Osteocyte (in vitro differentiated cells): ENCODE data around the gene NISCH. TPM values are rescaled to one million over a fixed set of nuclear protein-coding genes. Genes with fewer than 3 reads are reported as not detected.

ENCODE experiments used
- DNase-seq: peaks from one replicate; pipeline ENCODE4 v3.0.0; 2021; ENCODE audit warnings: mixed read lengths; ENCODE audit not compliant: unreplicated experiment; ENCODE audit errors: extremely low spot score
- H3K27ac Mint-ChIP-seq: one replicate; pipeline ENCODE4 v1.8.0; 2021; ENCODE audit warnings: mild to moderate bottlenecking, mixed read lengths; ENCODE audit not compliant: unreplicated experiment
- H3K27me3 Mint-ChIP-seq: one replicate; pipeline ENCODE4 v1.8.0; 2021; ENCODE audit warnings: mixed read lengths; ENCODE audit not compliant: unreplicated experiment
- H3K36me3 Mint-ChIP-seq: one replicate; pipeline ENCODE4 v1.8.0; 2021; ENCODE audit warnings: mixed read lengths; ENCODE audit not compliant: unreplicated experiment
- H3K4me1 Mint-ChIP-seq: one replicate; pipeline ENCODE4 v1.8.0; 2021; ENCODE audit warnings: mixed read lengths; ENCODE audit not compliant: unreplicated experiment
- H3K4me3 Mint-ChIP-seq: one replicate; pipeline ENCODE4 v1.8.0; 2021; ENCODE audit warnings: mild to moderate bottlenecking, moderate library complexity, mixed read lengths; ENCODE audit not compliant: unreplicated experiment
- H3K9me3 Mint-ChIP-seq: one replicate; pipeline ENCODE4 v1.8.0; 2021; ENCODE audit warnings: mixed read lengths; ENCODE audit not compliant: unreplicated experiment
- CTCF ChIP-seq: fragments of 200-600 bp; sonication (generic); IDR thresholded peaks from 2 replicates; pipeline ENCODE4 v1.5.0; 2021; ENCODE audit warnings: antibody characterized with exemption, mild to moderate bottlenecking, moderate library complexity
- total RNA-seq: library from RNA; stranded (reverse); gene quantifications from 2 replicates; pipeline ENCODE4 v1.2.1, GENCODE V29; 2021

The NISCH gene
- total RNA-seq, 1 donor from 2014 or later: 138 TPM

DNA sequence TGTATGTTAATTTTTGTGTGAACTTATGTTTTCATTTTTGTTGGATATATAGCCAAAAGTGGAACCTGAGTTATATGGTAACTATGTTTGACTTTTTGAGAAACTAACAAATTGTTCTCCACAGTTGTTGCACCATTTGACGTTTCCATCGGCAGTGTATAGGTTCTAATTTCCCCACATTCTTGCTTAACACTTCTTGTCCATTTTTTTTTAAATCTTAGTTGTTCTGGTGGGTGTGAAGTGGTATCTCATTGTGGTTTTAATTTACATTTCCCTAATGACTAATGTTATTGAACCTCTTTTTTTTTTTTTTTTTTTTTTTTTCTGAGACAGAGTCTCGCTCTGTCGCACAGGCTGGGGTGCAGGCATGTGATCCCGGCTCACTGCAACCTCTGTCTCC lies 8.0 kb downstream of the NISCH start:
- TF ChIP-seq CTCF: no peak
- Mint-ChIP-seq H3K4me1 (peaks cover 14% of the 10 kb centered on the region), H3K27me3 (no peaks in the 10 kb centered on the region), H3K36me3 (peaks cover 29% of the 10 kb centered on the region), H3K9me3 (no peaks in the 10 kb centered on the region), H3K27ac (no peak overlapping the region), H3K4me3 (no peak overlapping the region)
- DNase-seq: no peak

- Mint-ChIP-seq H3K4me3 (no peak overlapping the region), H3K4me1 (peaks cover 14% of the 10 kb centered on the region), H3K9me3 (no peaks in the 10 kb centered on the region), H3K27ac (peak overlapping the region; percentile 64), H3K27me3 (no peaks in the 10 kb centered on the region), H3K36me3 (peaks cover 32% of the 10 kb centered on the region)
- TF ChIP-seq CTCF: no peak
- DNase-seq: no peak
These were observed 12.9 kb downstream of the NISCH start for GRCh38 chr3:52468336-52468735.

GRCh38 chr3:52469001-52469400 lies 13.6 kb downstream of the NISCH start:
- Mint-ChIP-seq H3K4me1 (peaks cover 14% of the 10 kb centered on the region), H3K27me3 (no peaks in the 10 kb centered on the region), H3K4me3 (no peak overlapping the region), H3K9me3 (no peaks in the 10 kb centered on the region), H3K27ac (no peak overlapping the region), H3K36me3 (peaks cover 35% of the 10 kb centered on the region)
- TF ChIP-seq CTCF: no peak
- no peak for DNase-seq

GRCh38 chr3:52470920-52471319 lies 15.5 kb downstream of the NISCH start:
- H3K4me3 Mint-ChIP-seq: no peak overlapping the region
- no peak for DNase-seq
- peaks cover 9% of the 10 kb centered on the region for H3K4me1 Mint-ChIP-seq
- no peak for TF ChIP-seq CTCF
- no peak overlapping the region for H3K27ac Mint-ChIP-seq
- no peaks in the 10 kb centered on the region for H3K9me3 Mint-ChIP-seq
- no peaks in the 10 kb centered on the region for H3K27me3 Mint-ChIP-seq
- peaks cover 38% of the 10 kb centered on the region for H3K36me3 Mint-ChIP-seq

GRCh38 chr3:52471371-52472238 lies 16.2 kb downstream of the NISCH start:
- H3K4me1 Mint-ChIP-seq: peaks cover 7% of the 10 kb centered on the region
- H3K4me3 Mint-ChIP-seq: no peak overlapping the region
- H3K9me3 Mint-ChIP-seq: no peaks in the 10 kb centered on the region
- H3K27me3 Mint-ChIP-seq: no peaks in the 10 kb centered on the region
- DNase-seq: no peak
- H3K36me3 Mint-ChIP-seq: peaks cover 37% of the 10 kb centered on the region
- no peak overlapping the region for H3K27ac Mint-ChIP-seq
- TF ChIP-seq CTCF: peak; percentile 61
